MCF 10A (cell line): ENCODE measurements around the gene GNB5. TPM values are rescaled to one million over a fixed set of nuclear protein-coding genes. Genes with fewer than 3 reads are reported as not detected.

ENCODE experiments used
- BruUV-seq: library from RNA; stranded (reverse); fragments of 400-500 nt; replicated peaks from 2 replicates; lab custom pipeline; 2021; lab: Mats Ljungman, UMichigan
- CTCF ChIA-PET: fragments of 300-600 bp; sonication (Branson Sonifier 250); formaldehyde crosslinking; extraction: SDS; loops from one replicate; lab custom pipeline; 2021; ENCODE audit warnings: antibody characterized with exemption, inconsistent platforms; lab: Yijun Ruan, JAX
- POLR2A ChIA-PET: fragments of 300-600, 350-650 bp; sonication (Branson Sonifier 250); formaldehyde crosslinking; extraction: SDS; loops from one replicate; lab custom pipeline; 2020; ENCODE audit warnings: antibody characterized with exemption, inconsistent platforms; lab: Yijun Ruan, JAX
- DNase-seq: peaks from one replicate; pipeline ENCODE4 v3.0.0-alpha.2; 2018; ENCODE audit not compliant: unreplicated experiment
- H3K27ac Mint-ChIP-seq: one replicate; pipeline ENCODE4 v1.8.0; 2022; ENCODE audit warnings: mild to moderate bottlenecking, low read depth, mixed read lengths; ENCODE audit not compliant: unreplicated experiment
- H3K27me3 Mint-ChIP-seq: one replicate; pipeline ENCODE4 v1.8.0; 2022; ENCODE audit warnings: mixed read lengths; ENCODE audit not compliant: insufficient read depth, unreplicated experiment
- H3K36me3 Mint-ChIP-seq: one replicate; pipeline ENCODE4 v1.8.0; 2022; ENCODE audit warnings: mild to moderate bottlenecking, moderate library complexity, mixed read lengths; ENCODE audit not compliant: insufficient read depth, unreplicated experiment
- H3K4me1 Mint-ChIP-seq: one replicate; pipeline ENCODE4 v1.8.0; 2022; ENCODE audit warnings: mixed read lengths; ENCODE audit not compliant: insufficient read depth, unreplicated experiment
- H3K4me3 Mint-ChIP-seq: one replicate; pipeline ENCODE4 v1.8.0; 2022; ENCODE audit warnings: mild to moderate bottlenecking, moderate library complexity, mixed read lengths; ENCODE audit not compliant: unreplicated experiment
- H3K9me3 Mint-ChIP-seq: one replicate; pipeline ENCODE4 v1.8.0; 2022; ENCODE audit warnings: mixed read lengths; ENCODE audit not compliant: unreplicated experiment
- CTCF ChIP-seq: fragments of 200-600 bp; IDR thresholded peaks from one replicate; pipeline ENCODE4 v1.8.0; 2022; ENCODE audit warnings: antibody characterized with exemption, mild to moderate bottlenecking; ENCODE audit not compliant: unreplicated experiment
- intact Hi-C: fragments of 100-400 bp; cut with micrococcal nuclease; formaldehyde crosslinking; loops from 2 replicates; pipeline ENCODE4 v1.14.1; 2022
- total RNA-seq: library from RNA; stranded (reverse); gene quantifications from 2 replicates; pipeline ENCODE4 v1.2.3, GENCODE V29; 2022

GNB5 gene
- total RNA-seq, 1 experiment from 2014 or later, result 31.8 TPM

DNA sequence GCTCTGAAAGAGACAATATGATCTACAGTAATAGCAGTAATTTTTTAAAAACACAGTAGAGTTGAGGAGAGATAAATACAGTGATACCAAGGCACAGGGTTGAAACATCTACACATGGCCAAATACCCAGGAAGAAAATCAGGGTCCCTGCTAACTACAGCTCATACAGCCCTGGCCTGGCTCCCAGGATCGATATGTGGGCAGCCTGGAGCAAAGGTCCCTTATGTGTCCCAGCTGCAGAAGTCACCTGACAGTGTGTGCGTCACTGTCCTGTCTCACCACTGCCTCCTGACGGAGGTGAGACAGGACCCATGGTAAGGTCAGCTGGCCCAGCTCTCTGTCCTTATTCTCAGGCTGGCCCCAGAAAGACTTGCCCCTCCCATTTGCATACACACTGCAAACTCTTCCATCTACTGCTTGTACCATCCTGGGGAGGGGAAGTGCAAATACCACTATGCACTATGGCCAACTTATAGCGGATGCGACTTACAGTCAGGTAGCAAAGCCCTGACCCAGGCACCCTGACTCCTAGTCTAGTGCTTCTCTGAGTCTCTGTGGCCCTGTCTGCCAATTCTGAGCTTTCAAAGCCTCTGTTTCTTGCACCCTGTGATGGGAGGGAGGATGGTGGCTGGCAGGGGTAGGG lies 56.6 kb downstream of the GNB5 start:
- no peaks in the 10 kb centered on the region for H3K9me3 Mint-ChIP-seq
- intact Hi-C loops, result no loop called here
- no peak for TF ChIP-seq CTCF
- ChIA-PET POLR2A (interaction anchor here (0.9 to 1.4 kb wide), 4 partner anchors 21 to 163 kb away, joined by 3 to 4 read pairs (median 4); partner anchors contain the start of gene LEO1), CTCF (interaction anchor here (1.1 to 2.4 kb wide), 4 partner anchors 9 to 226 kb away, joined by 3 to 8 read pairs (median 6); no protein-coding TSS in a partner anchor)
- H3K36me3 Mint-ChIP-seq, result peaks cover 38% of the 10 kb centered on the region
- peaks cover 2% of the 10 kb centered on the region for H3K4me1 Mint-ChIP-seq
- H3K27me3 Mint-ChIP-seq, result no peaks in the 10 kb centered on the region
- BruUV-seq, result no TSS peak
- H3K4me3 Mint-ChIP-seq, result no peak overlapping the region
- H3K27ac Mint-ChIP-seq, result no peak overlapping the region
- DNase-seq, result no peak

GRCh38 chr15:52133510-52134220 lies 57.5 kb downstream of the GNB5 start:
- no peak for DNase-seq
- no peaks in the 10 kb centered on the region for H3K27me3 Mint-ChIP-seq
- H3K36me3 Mint-ChIP-seq, result peaks cover 34% of the 10 kb centered on the region
- ChIA-PET CTCF (interaction anchor here (0.5 to 2.4 kb wide), 5 partner anchors 10 to 251 kb away, joined by 3 to 7 read pairs (median 3); no protein-coding TSS in a partner anchor), POLR2A (interaction anchor here (1.4 kb wide), 1 partner anchor 20 kb away, joined by 3 read pairs; no protein-coding TSS in a partner anchor)
- no peak for TF ChIP-seq CTCF
- H3K9me3 Mint-ChIP-seq, result no peaks in the 10 kb centered on the region
- intact Hi-C loops, result no loop called here
- H3K4me3 Mint-ChIP-seq, result no peak overlapping the region
- H3K4me1 Mint-ChIP-seq, result no peaks in the 10 kb centered on the region
- no TSS peak for BruUV-seq
- H3K27ac Mint-ChIP-seq, result peak overlapping the region; percentile 39

DNA sequence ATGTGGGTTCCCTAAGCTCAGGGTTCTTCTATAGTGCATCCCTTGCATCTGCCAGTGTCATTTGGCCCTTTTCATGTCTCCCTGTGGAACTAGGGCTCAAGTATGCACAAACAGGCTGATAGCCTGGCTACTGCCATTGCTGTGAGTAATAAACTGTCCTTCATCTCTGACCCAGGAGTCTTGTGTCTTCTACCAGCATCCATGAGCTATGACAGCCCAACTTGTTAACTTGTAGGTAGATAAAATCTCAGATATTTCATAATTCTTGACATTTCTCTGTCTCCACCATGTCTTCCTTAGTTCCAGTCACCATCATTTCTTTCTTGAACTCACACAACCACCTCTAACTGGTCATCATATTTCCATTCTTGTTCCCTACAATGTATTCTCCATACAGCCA lies 59.1 kb downstream of the GNB5 start:
- H3K4me1 Mint-ChIP-seq, result no peaks in the 10 kb centered on the region
- peak overlapping the region; percentile 11 for H3K27ac Mint-ChIP-seq
- TF ChIP-seq CTCF, result no peak
- POLR2A ChIA-PET, result no interaction called here
- no peaks in the 10 kb centered on the region for H3K27me3 Mint-ChIP-seq
- BruUV-seq, result no TSS peak
- H3K9me3 Mint-ChIP-seq, result no peaks in the 10 kb centered on the region
- H3K36me3 Mint-ChIP-seq, result peaks cover 22% of the 10 kb centered on the region
- intact Hi-C loops, result no loop called here
- H3K4me3 Mint-ChIP-seq, result no peak overlapping the region
- CTCF ChIA-PET, result no interaction called here
- DNase-seq, result no peak

DNA sequence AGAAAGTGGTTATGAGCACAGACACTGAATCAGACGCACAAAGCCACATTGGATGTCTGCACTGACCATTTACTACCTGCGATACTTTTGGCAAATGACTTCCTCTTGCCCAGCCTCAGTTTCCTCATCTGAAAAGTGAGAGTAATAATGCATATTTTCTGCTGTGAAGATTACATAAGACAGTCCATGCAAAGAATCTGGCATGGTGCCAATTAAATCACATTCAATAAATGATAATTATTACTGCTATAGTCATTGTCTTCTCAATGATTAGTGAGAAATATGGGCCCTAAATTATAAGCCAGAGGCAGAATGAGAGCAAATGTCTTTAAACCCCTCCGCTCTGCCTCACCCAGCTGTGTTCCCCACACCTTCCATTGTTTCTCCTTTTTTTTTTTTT lies 62.6 kb downstream of the GNB5 start:
- intact Hi-C loops, result no loop called here
- H3K4me1 Mint-ChIP-seq, result no peaks in the 10 kb centered on the region
- ChIA-PET POLR2A (interaction anchor here (0.7 to 1.0 kb wide), 2 partner anchors 11 to 45 kb away, joined by 3 to 5 read pairs; no protein-coding TSS in a partner anchor), CTCF (interaction anchor here (0.6 to 2.4 kb wide), 5 partner anchors 10 to 128 kb away, joined by 3 to 7 read pairs (median 4); no protein-coding TSS in a partner anchor)
- no peak overlapping the region for H3K4me3 Mint-ChIP-seq
- H3K27me3 Mint-ChIP-seq, result no peaks in the 10 kb centered on the region
- TF ChIP-seq CTCF, result no peak
- no TSS peak for BruUV-seq
- H3K9me3 Mint-ChIP-seq, result no peaks in the 10 kb centered on the region
- peaks cover 19% of the 10 kb centered on the region for H3K36me3 Mint-ChIP-seq
- no peak overlapping the region for H3K27ac Mint-ChIP-seq
- no peak for DNase-seq
